HG03354 (cell line): ENCODE measurements around the gene CRYGN.

Experiments
- ATAC-seq: cut with Tn5 transposase; IDR thresholded peaks from one replicate; pipeline ENCODE4 v1.9.1; 2021; ENCODE audit warnings: mild to moderate bottlenecking; ENCODE audit not compliant: unreplicated experiment, poor library complexity, severe bottlenecking

CRYGN gene

GRCh38 chr7:151396328-151396970 is 43.5 kb downstream of the CRYGN start:
- no peak for ATAC-seq

DNA sequence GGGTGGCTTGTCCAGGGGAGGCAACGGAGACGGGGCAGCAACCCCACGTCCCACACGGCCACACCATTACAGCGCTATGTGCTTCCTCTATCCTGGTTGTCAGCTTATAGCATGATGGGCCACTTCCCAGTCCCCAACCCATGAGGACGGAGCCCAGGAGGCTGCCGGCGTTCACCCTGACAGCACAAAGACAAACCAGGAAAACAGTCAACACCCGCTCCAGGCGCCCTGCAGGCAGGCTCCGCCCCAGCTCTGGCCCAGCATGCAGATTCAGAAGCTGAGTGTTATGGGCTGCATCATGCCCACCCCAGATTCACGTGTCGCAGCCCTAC is 44.9 kb downstream of the CRYGN start:
- no peak for ATAC-seq

- ATAC-seq, result no peak
These were observed 45.6 kb downstream of the CRYGN start for GRCh38 chr7:151394076-151395035.

DNA sequence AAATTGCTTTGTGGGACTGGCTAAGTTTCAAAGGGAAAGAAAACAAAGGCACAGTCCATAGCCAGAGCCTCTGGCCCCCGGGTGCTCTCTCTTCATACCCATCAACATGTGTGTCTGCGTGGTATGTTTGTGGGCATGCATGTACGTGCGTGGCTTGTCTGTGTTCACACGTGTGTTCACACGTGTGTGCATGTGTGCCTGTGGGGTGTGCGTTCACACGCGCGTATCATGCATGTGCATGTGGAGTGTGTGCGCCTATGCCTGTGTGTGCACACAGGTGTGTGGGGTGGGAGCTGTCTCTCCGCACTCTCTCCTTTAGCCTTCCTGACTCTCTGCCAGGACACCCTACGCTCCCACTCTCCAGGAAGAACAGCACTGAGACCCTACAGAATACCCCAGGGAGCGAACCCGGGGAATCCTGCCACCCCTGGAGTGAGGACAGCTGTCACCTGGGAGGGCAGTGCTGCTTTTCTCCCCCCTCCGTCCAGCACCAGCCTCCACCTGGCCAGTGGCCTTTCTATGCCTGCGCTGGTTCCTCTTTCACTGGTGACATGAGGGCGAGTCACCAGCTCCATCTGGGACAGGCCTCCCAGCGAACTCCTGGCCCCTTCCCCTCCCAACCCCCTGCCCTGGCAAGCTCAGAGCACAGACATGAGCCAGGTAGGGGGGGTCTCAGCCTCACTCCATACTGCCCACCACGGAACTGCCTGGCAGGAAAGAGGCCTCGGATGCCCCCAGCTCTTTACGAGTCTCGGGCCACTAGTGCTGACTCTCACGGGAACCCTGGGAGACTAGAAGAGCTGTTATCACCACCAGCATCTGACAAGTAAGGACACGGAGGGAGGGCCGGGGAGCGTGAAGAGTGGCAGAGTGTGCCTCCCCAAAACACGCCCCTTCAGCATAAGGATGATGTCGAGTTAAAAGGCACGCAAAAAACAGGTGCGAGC is 46.6 kb downstream of the CRYGN start:
- no peak for ATAC-seq

DNA sequence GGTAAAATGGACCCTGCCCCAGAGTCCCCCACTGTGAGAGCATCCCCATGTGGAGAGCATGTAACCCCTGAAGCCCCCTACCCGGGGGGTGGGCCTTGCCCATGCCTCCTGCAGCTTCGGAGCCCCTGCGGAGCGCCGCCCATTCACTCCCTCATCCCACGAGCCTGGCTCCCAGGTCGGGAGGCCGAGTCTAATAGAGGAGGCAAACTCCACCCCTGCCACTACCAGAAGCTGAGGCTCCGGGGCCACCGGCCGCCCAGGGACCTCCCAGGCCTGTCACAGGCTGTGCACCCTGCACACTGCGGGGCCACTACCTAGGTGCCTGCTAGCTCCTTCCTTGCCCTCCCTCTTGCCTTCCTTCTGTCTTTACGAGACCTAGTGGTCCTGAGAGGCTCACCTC is 47.5 kb downstream of the CRYGN start:
- ATAC-seq, result no peak

GRCh38 chr7:151392002-151392401 is 47.9 kb downstream of the CRYGN start:
- no peak for ATAC-seq

- no peak for ATAC-seq
These were observed 48.6 kb downstream of the CRYGN start for GRCh38 chr7:151391358-151391730.

DNA sequence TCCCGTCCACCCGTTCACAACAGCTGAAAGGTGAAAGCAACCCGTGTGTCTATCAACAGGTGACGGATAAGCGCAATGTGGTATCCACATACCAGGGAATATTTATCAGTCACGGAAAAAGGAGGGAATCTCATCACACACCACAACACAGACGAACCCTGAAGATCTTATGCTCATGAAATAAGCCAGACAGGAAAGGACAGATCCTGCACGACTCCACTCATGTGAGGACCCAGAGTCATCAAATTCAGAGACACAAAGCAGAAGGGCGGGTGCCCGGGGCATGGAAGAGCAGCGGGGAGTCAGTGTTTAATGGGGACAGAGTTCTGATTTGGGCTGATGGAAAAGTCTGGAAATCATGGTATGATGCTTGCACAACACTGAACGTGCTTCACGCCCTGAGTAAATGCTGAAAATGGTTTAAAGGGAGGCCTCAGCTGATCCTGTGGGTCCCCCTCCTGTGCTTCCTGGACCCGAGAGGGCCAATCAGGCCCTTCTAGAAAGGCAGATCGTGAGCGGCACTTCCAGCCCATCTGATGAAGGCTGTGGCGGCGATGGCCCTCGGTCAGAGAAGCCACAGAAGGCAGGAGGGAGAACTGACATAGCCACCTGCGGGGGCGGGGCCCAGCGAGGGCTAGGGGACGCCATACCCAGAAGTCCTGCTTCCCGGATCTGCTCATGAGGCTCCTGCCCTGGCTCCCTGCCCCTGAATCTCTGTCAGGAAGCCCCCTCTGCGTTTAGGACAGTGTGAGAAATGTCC is 49.2 kb downstream of the CRYGN start:
- no peak for ATAC-seq

DNA sequence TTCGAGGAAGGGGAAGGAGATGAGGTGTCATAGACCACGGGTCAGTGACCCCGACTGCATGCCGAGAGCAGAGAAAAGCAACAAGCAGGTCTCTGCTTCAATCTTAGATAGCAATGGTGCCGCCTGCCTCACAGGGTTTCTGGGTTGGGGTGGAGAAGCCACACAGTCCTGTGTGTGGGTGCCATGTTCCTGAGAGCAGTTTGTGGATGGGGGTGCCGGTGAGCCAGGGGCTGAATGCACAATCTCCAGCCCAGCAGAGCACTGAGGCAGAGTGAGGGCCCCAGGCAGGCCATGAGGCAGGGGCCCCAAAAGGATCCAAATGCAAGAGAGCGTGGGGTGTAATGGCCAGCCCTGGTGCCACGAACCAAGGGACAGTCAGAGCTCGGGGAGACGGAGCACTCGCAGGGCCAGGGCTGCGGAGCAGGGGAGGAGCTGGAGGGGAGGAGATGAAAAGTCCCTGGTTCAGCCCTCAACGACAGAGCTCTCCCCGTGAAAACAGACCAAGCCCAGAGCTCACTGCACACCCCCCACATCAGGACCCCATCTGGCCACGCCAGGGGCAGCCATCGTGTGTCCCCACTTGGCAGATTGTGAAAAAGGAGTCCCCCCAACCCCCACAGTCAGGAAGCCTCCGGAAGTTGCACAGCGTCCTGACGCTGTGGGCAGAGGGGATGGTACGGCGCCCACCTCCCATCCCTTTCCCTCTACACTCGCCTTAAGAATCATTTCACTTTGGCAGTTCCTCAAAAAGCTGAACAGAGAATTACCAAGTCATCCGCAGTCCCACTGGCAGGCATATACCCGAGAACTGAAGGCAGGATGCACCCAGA is 50.0 kb downstream of the CRYGN start:
- no peak for ATAC-seq

GRCh38 chr7:151389096-151389767 is 50.7 kb downstream of the CRYGN start:
- no peak for ATAC-seq

DNA sequence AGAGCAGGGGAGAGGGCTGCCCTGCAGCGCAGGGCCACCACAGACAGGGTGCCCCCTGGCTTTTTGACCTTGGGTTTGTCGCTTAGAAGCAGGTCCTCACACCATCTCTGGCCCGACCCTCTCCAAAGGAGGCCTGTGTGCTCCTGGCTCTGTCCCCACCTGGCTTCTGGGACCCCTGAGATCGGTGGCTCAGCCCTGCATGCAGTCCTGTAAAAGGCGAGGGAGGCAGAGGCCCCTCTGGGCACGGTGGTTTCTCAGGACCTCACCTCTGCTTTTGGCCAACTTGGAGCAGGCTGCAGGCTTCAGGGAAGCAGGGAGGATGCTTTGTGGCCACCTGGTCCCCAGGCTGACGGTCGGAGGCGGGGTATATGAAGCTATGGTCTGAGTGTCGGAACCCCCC is 51.5 kb downstream of the CRYGN start:
- no peak for ATAC-seq

GRCh38 chr7:151388007-151388297 is 52.0 kb downstream of the CRYGN start:
- ATAC-seq, result no peak

DNA sequence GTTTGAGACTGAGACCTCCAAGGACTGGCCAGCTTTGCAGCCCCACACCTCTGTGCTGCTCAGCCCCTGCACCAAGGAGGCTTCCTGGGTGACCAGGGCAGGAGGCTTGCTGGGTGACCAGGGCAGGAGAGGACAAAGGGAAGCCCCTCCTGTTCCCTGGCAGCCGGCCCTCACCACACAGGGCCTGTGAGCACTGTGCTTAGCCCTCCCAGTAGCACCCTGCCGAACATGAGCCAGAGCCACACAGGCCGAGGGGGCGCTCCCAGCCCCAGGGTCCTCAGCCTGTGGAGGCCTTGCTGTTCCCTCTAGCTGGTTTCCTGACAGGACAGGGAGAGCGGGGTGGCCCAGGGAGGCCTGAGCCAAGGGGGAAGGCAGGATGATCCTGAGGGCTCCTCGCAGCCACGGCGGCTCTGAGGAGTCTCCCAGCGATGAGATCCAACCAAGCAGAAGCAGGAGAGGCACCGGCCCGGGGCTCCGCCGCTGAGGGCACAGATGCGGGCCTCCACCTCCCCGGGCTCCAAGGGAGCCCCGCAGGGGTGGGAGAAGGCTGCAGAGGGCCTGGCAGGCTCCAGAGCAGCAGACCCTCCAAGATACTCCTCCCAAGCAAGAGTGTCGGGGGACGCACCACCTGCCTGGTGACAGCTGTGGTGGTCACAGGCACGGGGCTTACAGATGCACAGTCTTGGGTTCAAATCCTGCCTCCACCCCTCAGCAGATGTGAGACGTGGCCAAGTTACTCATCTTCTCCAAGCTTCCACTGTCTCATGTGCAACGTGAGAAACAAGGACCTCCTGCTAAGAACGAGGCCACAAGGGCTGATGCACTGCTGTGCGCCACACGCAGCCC is 52.6 kb downstream of the CRYGN start:
- ATAC-seq, result no peak

DNA sequence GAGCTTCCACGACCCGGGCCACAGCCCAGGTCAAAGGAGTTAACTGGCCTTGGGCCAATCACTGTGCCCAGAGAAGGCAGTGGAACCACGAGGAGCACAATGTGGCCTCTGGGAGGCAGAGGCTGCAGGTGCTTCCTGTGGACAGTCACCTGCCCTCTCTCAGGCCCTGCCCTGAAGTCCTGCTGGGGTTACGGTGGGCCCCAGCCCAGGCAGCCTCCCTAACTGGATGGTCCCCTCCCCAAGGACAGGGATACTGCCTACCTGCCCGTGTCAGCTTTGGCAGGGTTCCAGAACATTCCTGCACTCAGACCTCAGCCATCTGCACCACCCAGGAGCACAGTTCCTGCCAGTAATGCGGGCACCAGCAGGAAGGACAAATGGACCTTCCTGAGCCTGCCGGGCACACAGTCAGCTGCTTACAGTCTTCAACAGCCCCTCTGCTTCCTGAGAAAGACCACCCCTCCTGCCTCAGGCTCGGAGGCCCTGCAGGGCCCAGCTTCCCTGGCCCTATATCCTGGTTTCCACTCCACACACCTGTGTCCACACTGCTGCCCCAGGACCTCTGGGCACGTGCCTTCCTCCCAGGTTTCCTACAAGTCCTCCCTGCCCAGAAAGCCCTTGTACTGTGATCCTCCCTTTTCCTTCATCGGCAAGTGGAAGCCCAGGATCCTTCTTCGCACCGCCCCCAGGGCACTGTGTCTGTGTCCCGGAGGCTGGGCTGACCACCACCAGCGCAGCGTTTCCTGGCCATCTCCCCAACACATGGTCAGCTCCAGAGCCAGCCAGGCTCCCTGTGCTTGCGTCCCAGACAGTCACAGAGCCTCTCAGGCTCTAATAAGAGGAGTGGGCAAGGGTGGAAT is 53.4 kb downstream of the CRYGN start:
- no peak for ATAC-seq

DNA sequence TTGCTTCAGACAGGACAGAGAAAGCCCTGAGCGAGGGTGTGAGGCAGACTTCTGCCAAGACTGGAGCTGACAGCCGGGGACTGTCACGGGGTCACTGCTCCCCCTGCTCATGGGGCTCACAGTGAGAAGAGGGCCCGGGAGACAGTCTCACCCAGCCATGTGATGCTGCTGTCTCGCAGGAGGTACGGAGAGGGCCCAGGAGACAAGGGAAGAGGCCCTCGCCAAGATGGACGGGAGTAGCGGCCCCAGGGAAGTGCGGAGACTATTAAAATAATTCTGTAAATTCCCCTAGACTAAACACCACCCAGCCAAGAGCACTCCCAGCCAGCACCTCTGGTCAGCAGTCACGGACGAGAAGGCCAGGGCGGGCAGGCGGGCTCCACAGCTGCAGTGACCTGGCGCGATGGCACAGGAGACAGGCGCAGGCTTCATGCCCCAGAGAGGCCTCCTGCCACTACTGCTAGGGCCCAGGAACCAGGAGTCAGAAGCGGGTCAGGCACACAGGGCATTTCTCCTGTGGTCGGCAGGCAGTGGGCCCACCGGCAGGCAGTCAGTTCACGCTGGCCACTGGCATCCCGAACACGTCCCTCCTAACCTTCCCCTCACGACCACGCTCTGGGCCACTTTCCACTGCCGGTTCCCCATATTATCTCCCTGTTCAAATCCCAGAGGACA is 54.2 kb downstream of the CRYGN start:
- ATAC-seq, result no peak
